Right renal cortex interstitium (tissue), 3 donors: ENCODE data around the gene HSBP1L1. TPM values are rescaled to one million over a fixed set of nuclear protein-coding genes. Genes with fewer than 3 reads are reported as not detected.

Experiments
- DNase-seq, 3 donors: peaks; one replicate each; pipeline ENCODE4 v3.0.0-alpha.2; 2013; ENCODE audit warnings: low read depth in 3 of 3, low spot score in 2 of 3
- polyA plus RNA-seq, 3 donors: library from polyadenylated mRNA; unstranded; fragments of 120-200 nt; gene quantifications; one replicate each; pipeline ENCODE4 v1.2.1, GENCODE V29; 2013; ENCODE audit not compliant: insufficient read length in 3 of 3

HSBP1L1 gene
- polyA plus RNA-seq, result 10 to 100 TPM; 15.9 to 19.3 (median 18.7) TPM

DNA sequence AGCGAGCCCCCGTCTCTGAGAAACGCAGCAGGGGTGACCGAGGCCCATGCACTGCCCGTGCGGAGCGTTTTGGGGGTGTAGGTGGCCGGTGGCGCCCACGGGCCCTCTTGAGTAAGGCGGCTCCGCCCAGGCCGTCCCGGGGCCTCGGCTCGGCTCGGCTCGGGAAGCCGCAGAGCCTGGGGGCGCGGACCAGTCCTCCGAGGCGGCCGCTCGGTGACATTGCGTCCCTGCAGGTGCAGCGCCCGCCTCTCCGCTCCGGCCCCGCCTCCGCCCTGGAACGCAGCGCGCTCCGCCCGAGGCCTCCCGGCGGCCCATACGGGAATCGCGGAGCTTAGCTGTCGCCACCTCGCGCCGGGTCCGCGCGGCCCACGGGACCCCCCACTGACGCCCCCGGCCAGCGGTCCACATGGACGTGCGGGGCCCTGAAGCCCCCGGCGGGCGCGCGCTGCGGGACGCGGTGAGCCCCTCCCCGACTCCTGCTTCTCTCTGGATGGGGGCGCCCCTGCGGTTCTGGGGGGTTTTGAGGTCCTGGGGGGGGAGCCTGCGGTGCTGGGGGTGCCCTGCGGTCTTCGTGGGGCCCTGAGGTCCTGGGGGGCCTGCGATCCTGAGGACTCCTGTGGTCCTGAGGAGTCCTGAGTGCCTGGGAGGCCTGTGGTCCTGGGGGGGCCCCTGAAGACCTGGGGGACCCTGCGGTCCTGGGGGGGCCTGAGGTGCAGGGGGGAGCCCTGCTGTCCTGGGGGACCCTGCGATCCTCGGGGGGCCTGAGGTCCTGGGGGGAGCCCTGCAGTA is at the start of gene HSBP1L1:
Gene HSBP1L1 (plus strand): TSS at position 314 of the 789 bp plus-strand sequence. CDS start 93 bp downstream, at position 407.
- DNase-seq, result no peak

- DNase-seq, result no peak
Measured at GRCh38 chr18:79915161-79916127, 49.0 kb upstream of the HSBP1L1 start.

DNA sequence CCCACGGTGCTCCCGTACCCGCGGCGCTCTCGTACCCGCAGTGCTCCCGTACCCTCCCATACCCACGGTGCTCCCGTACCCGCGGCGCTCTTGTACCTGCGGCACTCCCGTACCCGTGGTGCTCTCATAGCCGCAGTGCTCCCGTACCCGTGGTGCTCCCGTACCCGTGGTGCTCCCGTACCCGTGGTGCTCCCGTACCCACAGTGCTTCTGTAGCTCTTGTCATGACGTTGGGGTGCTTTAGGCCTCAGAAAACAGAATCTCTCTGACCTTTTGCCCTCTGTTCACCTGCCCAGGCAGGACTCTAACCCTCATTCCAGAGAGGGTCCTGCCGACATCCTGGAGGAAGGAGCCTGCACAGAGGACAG is 48.3 kb upstream of the HSBP1L1 start:
- no peak for DNase-seq

DNA sequence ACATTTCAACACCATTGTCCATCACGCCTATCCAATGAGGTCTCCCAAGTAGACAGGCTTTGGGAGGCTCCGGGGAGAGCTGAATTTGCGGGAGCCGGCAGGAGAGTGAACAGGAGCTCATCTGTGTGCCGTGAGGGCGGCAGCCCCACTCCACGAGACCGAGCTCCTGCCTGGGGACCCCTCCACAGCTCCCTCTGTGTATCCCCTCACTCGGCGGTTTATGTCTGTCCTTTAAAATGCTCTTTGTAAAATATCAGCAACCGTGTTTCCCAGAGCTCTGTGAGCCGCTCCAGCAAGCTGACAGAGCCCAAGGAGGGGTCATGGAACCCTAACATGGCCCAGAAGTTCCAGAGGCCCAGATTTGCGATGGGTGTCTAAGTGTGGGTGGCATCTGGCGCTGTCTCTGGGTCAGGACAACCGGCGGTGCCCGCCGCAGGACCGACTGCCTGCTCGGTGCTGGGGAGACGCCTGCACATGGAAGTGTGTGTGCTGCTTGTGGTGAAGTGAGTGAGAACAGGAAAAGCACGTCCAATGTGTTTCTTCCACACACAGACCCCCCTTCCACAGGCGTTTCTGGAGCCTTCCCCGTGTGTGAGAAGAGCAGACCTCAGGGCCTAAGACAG is 47.8 kb upstream of the HSBP1L1 start:
- no peak for DNase-seq

DNA sequence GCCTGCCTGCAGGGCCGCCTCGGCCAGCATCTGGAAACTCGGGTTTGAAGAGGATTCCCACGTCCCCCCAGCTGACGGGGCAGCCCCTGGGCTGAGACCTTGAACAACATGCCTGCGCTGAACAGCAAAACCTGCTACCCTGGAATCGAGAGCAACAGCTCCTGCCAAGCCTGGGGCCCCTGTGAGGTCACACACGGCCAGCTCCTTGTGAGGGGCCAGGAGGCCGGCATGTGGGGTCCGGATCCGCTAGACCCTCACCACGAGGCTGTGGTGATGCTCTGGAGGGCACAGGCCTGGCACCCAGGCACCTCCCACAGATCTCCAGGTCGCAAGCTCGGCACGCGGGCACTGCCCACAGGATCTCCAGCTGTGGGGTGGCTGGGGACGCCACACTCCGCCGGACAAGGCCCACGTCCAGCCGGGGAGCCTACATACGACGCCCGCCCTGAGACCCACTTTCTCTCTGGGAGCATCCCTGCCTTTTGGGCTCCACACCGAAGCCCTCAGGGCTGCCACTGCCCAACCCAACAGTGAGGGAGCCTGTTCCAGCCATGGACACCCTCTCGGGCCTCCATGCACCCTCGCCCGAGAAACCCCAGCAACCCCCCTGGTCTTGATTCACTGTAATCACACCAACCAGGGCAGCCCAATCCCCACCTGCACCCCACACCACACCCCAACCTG is 47.1 kb upstream of the HSBP1L1 start:
- no peak for DNase-seq

DNA sequence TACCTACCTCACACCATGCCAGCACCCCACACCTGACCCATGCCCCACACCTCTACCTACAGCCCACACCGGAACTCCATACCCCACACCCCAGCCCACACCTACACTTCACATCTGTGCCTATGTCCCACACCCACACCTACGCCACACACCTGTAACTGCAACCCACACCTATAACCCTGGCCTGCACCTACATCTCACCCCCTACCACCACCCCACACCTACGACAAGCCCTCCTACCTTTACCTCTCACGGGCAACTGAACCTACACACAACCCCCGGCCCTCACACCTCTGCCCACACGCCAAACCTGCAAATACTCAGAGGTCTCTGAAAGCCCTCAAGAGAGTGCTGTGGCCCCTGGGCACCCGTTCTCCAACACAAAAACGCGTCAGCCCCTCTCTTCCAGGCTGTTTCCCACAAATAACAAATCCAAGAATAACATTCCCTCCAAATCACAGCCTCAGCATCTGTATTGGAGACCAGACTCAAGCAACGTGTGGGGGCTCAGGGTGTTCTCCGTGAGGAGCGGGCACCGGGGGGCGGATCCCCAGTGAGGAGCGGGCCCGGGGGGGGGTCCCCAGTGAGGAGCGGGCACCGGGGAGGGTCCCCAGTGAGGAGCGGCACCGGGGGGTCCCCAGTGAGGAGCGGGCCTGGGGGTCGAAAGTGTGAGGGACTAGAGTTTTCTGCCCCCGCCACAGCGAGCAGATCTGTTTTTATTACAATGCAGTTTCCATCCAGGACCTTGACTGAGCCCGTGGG is 46.4 kb upstream of the HSBP1L1 start:
- no peak for DNase-seq

DNA sequence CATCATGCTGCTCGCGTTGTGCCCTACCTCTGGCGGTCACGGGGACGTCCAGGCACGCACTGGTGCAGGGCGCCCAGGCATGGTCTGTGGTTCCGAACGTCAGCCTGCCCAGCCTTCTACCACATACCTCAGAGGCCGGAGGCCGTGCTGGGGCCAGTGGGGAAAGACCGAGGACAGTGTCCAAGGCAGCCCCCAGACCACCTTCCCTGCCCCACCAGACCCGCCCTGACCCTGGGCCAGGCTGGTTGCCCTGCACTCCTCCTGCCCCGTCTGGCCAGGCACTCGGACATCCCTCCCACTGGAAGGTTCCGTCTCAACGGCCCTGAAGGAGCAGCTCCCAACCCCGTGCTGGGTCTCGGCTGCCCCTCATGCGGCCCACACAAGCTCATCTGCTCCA is 45.8 kb upstream of the HSBP1L1 start:
- no peak for DNase-seq

GRCh38 chr18:79919089-79919488 is 45.4 kb upstream of the HSBP1L1 start:
- DNase-seq, result no peak

GRCh38 chr18:79921984-79922965 is 42.2 kb upstream of the HSBP1L1 start:
- no peak for DNase-seq

DNA sequence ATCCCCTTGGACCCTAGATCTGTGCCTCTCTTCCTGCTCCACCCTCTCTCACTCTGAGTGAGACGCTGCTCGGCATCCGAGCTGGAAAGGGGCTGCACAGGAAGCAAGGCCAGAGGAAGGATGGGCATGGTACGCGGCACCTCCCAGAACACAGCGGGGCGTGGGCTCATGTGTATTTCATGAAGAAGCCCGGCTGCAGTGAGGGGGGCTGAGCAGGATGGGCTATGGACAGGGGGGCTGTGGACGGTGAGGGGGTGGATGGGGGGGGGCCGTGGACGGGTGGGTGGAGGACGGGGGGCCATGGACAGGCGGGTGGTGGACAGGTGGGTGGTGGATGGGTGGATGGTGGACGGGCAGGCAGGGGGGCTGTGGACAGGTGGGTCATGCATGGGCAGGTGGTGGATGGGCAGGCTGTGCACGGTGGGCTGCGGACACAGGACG is 41.5 kb upstream of the HSBP1L1 start:
- no peak for DNase-seq

- no peak for DNase-seq
Measured at GRCh38 chr18:79923896-79924585, 40.4 kb upstream of the HSBP1L1 start.

- DNase-seq, result no peak
Measured at GRCh38 chr18:79924814-79925731, 39.4 kb upstream of the HSBP1L1 start.

DNA sequence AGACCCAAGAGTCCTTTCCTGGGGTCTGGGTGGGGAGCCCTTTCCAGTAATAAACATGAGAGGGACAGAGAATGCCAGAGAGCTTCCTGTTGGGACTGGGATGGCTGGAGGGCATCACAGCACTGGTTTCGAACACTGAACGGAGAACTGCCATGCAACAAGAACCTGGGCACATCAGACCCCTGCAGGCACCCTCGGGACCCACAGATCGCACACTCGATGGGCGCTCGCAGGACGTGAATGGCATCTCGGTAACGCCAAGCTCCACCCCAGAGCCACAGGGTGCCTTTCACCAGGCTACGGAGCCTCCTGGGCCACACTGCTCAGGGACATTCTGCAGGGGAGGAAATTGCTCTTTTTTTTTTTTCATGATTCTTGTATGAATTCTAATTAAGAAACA is 38.1 kb upstream of the HSBP1L1 start:
- DNase-seq, result no peak

DNA sequence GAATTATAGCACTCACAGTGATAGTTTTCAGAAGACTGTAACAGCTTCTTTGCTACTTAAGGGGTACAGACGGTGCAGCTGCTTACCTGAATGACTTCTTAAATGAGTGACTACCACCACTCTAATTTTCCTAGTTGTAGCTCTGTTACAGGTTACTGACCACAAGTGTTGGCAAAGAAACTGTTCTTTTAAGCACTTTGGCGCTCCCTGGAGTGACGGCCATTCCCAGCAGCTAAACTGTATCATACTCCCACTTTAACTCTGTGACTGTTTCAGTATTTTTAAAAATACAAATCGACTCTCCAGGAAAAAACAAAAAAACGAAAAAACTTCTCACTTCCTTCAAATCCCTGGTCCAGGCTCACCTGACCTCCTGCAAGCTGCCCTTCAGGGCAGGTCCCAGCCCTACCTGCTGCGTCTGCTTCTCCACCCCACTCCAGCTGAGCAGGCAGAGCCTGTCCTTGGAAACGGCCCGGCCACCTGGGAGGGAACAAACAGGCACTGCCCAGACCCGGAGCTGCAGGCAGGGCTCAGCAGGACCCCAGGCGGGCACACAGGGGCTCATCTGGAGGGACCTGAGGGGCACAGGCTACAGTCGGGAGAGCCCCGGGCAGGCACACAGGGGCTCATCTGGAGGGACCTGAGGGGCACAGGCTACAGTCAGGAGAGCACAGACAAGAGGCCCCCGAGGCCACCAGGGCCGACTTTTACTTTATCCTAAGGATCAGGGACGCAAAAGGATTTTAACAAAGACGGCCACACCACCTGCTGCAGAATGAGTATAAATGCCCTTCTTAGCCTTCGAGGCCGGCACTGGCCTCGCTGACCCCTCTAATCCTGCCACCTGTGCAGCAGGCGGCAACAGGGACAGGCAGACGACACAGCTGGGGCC is 37.5 kb upstream of the HSBP1L1 start:
- DNase-seq, result no peak

DNA sequence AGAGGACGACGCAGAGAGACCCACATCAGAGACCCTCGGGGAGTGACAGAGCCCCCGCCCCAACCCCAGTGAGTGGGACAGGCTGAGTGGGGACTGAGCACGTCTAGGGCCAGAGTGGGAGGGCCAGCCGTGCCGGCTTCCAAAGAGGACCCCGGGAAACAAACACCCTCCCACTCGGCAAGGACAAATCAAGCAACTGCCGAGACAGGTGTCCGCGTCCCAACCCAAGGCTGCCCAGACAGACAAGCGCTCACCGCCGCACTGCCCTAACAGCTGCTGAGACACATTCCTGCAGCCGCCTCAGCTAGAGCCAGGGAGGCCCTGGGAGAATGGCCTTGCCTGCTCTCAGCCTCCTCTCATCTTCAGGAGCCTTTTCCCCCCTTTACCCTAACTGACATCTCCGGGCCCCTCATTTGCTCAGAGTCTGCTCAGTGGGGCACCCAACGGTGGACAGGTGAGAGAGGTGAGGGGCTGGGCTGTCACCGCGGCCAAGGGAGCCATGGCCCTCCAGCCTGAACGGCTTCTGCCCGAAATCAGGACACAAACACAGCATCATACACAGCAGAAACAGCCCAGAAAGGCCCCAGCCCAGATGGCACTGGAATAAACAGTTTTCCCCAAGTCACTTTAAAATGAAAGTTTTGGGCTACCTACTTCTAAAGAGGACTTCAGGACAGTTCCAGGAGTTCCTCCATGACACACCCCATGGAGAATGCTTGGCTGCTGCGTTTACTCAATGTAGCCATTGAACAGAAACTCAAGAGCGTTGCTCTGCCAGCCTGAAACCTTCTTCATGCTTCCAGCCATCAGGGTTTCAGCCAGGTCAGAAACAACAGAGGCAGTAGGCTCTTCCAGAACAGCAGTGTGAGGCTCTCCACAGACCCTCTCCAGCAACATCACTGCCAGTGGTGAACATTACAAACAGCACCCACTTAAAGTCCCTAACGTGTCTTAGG is 36.6 kb upstream of the HSBP1L1 start:
- DNase-seq, result no peak
